H1 (cell line): ENCODE data around the gene OGFR. TPM values are rescaled to one million over a fixed set of nuclear protein-coding genes. Genes with fewer than 3 reads are reported as not detected.

Experiments used
- CTCF ChIA-PET: fragments of 300-600 bp; sonication (Branson Sonifier 250); formaldehyde crosslinking; loops from one replicate; lab custom pipeline; 2021; ENCODE audit not compliant: partially characterized antibody; lab: Charles Lee
- POLR2A ChIA-PET: fragments of 300-600 bp; sonication (Branson Sonifier 250); formaldehyde crosslinking; loops from one replicate; lab custom pipeline; 2021; ENCODE audit warnings: inconsistent platforms; ENCODE audit not compliant: partially characterized antibody; lab: Charles Lee
- DNase-seq, 2 experiments: peaks; one replicate each; pipeline versions ENCODE4 v3.0.0 to v3.0.0-alpha.2; 2010 to 2022; ENCODE audit warnings: low spot score in 2 of 2, low read depth in 1 of 2, mixed read lengths in 1 of 2
- FAIRE-seq: peaks from 2 replicates; lab custom pipeline; 2011; peaks lifted over from hg19 to GRCh38; lab: Jason Lieb, UNC
- H2AFZ ChIP-seq: 2 replicates; pipeline ENCODE4 v1.8.1; 2012; ENCODE audit warnings: low read length, inconsistent platforms
- H2AK5ac ChIP-seq: 2 replicates; pipeline ENCODE4 v1.6.1; 2013; ENCODE audit warnings: low read depth, low read length
- H2BK120ac ChIP-seq: replicated peaks from 2 replicates; pipeline ENCODE3; 2013; ENCODE audit warnings: low read depth, low read length, inconsistent platforms
- H2BK12ac ChIP-seq: 2 replicates; pipeline ENCODE4 v1.6.1; 2013; ENCODE audit warnings: low read depth, low read length
- H2BK15ac ChIP-seq: 2 replicates; pipeline ENCODE4 v1.6.1; 2013; ENCODE audit warnings: low read length
- H2BK20ac ChIP-seq: 2 replicates; pipeline ENCODE4 v1.6.1; 2013; ENCODE audit warnings: low read length
- H2BK5ac ChIP-seq: 2 replicates; pipeline ENCODE4 v1.6.1; 2013; ENCODE audit warnings: low read depth, low read length
- H3K14ac ChIP-seq: 2 replicates; pipeline ENCODE4 v1.6.1; 2013; ENCODE audit warnings: inconsistent platforms; ENCODE audit not compliant: insufficient read length
- H3K18ac ChIP-seq: 2 replicates; pipeline ENCODE4 v1.6.1; 2013; ENCODE audit warnings: low read length; ENCODE audit errors: extremely low read depth
- H3K23ac ChIP-seq: 2 replicates; pipeline ENCODE4 v1.6.1; 2013; ENCODE audit warnings: inconsistent platforms; ENCODE audit not compliant: insufficient read length
- H3K23me2 ChIP-seq: 2 replicates; pipeline ENCODE4 v1.6.1; 2013; ENCODE audit warnings: low read depth, low read length
- H3K27ac ChIP-seq: 2 replicates; pipeline ENCODE4 v1.6.1; 2011; ENCODE audit warnings: low read depth, low read length, inconsistent platforms
- H3K27me3 ChIP-seq, 4 experiments: replicated peaks in 1 of 4; 1 replicate in 1 of 4; 2 replicates in 3 of 4; pipeline versions ENCODE4 v1.6.1 to v1.8.1; 2011 to 2013; ENCODE audit warnings: low read length in 3 of 4, mild to moderate bottlenecking in 3 of 4, inconsistent platforms in 2 of 4, mixed read lengths in 2 of 4, moderate library complexity in 1 of 4; ENCODE audit not compliant: control insufficient read depth in 3 of 4, insufficient read depth in 3 of 4; ENCODE audit errors: extremely low read depth in 1 of 4
- H3K36me3 ChIP-seq, 4 experiments: 2 replicates each; pipeline versions ENCODE4 v1.6.1 to v1.8.1; 2011 to 2013; ENCODE audit warnings: mild to moderate bottlenecking in 4 of 4, low read length in 3 of 4, moderate library complexity in 2 of 4, control low read depth in 1 of 4, inconsistent platforms in 1 of 4; ENCODE audit not compliant: insufficient read depth in 4 of 4, control insufficient read depth in 2 of 4
- H3K4ac ChIP-seq: replicated peaks from 2 replicates; pipeline ENCODE3; 2013; ENCODE audit warnings: low read length, low read depth, mixed read lengths, inconsistent platforms; ENCODE audit not compliant: insufficient read length
- H3K4me1 ChIP-seq, 4 experiments: replicated peaks in 1 of 4; 1 replicate in 1 of 4; 2 replicates in 3 of 4; pipeline versions ENCODE4 v1.6.1 to v1.8.1; 2011 to 2013; ENCODE audit warnings: low read length in 3 of 4, inconsistent platforms in 2 of 4, mixed read lengths in 1 of 4; ENCODE audit not compliant: insufficient read depth in 4 of 4, control insufficient read depth in 3 of 4
- H3K4me2 ChIP-seq, 2 experiments: 2 replicates each; pipeline versions ENCODE4 v1.6.1 to v1.8.1; 2011 to 2013; ENCODE audit warnings: low read depth in 2 of 2, low read length in 2 of 2, control low read depth in 1 of 2, inconsistent platforms in 1 of 2, mild to moderate bottlenecking in 1 of 2; ENCODE audit not compliant: insufficient read depth in 1 of 2
- H3K4me3 ChIP-seq, 4 experiments: fragments of 200-600, 300-600 bp in 1 of 4; sonication (generic), shearing (Covaris generic), sonication (Bioruptor Twin) in 1 of 4; 2 replicates each; pipeline versions ENCODE4 v1.5.1 to v1.8.1; 2011 to 2016; ENCODE audit warnings: low read length in 4 of 4, low read depth in 3 of 4, control low read depth in 2 of 4, inconsistent platforms in 2 of 4, mild to moderate bottlenecking in 2 of 4, mixed read lengths in 1 of 4, moderate library complexity in 1 of 4; ENCODE audit not compliant: insufficient read depth in 2 of 4; ENCODE audit errors: extremely low read depth in 1 of 4
- H3K56ac ChIP-seq: replicated peaks from 2 replicates; pipeline ENCODE3; 2013; ENCODE audit warnings: low read depth, mild to moderate bottlenecking, mixed read lengths, low read length, inconsistent platforms; ENCODE audit not compliant: insufficient read length
- H3K79me1 ChIP-seq: 2 replicates; pipeline ENCODE4 v1.6.1; 2013; ENCODE audit warnings: low read depth, low read length, control low read depth
- H3K79me2 ChIP-seq, 2 experiments: 2 replicates each; pipeline versions ENCODE4 v1.6.1 to v1.8.1; 2012 to 2013; ENCODE audit warnings: low read length in 2 of 2, mild to moderate bottlenecking in 2 of 2, inconsistent platforms in 1 of 2; ENCODE audit not compliant: insufficient read depth in 2 of 2, control insufficient read depth in 1 of 2
- H3K9ac ChIP-seq, 4 experiments: replicated peaks in 1 of 4; 1 replicate in 1 of 4; 2 replicates in 3 of 4; pipeline versions ENCODE4 v1.6.1 to v1.8.1; 2011 to 2013; ENCODE audit warnings: low read depth in 3 of 4, low read length in 3 of 4, control low read depth in 2 of 4, mild to moderate bottlenecking in 2 of 4, moderate library complexity in 2 of 4, inconsistent platforms in 1 of 4; ENCODE audit errors: extremely low read depth in 1 of 4
- H3K9me3 ChIP-seq, 2 experiments: 2 replicates each; pipeline versions ENCODE4 v1.6.1 to v1.8.1; 2012 to 2013; ENCODE audit warnings: mild to moderate bottlenecking in 2 of 2, moderate library complexity in 2 of 2, control low read depth in 1 of 2, inconsistent platforms in 1 of 2, low read depth in 1 of 2, low read length in 1 of 2, mixed read lengths in 1 of 2; ENCODE audit not compliant: insufficient read depth in 2 of 2
- H4K20me1 ChIP-seq, 2 experiments: replicated peaks in 1 of 2; 2 replicates each; pipeline versions ENCODE3 to v1.8.1; 2011 to 2013; ENCODE audit warnings: inconsistent platforms in 2 of 2, low read length in 2 of 2, mild to moderate bottlenecking in 1 of 2; ENCODE audit not compliant: insufficient read depth in 2 of 2, control insufficient read depth in 1 of 2
- H4K5ac ChIP-seq: 2 replicates; pipeline ENCODE4 v1.6.1; 2013; ENCODE audit warnings: low read length, low read depth, mixed read lengths, inconsistent platforms; ENCODE audit not compliant: insufficient read length
- H4K8ac ChIP-seq: 2 replicates; pipeline ENCODE4 v1.8.0; 2013; ENCODE audit warnings: mild to moderate bottlenecking, moderate library complexity, low read length, inconsistent platforms; ENCODE audit not compliant: insufficient read depth; ENCODE audit errors: extremely low read depth
- H4K91ac ChIP-seq: replicated peaks from 2 replicates; pipeline ENCODE3; 2013; ENCODE audit warnings: low read length, mixed read lengths, inconsistent platforms; ENCODE audit not compliant: insufficient read length
- BCL11A ChIP-seq, 2 experiments: IDR thresholded peaks; one replicate each; pipeline ENCODE4 v1.6.1; 2011; ENCODE audit warnings: low read depth in 2 of 2, low read length in 2 of 2, mild to moderate bottlenecking in 2 of 2
- CEBPB ChIP-seq: IDR thresholded peaks from 2 replicates; pipeline ENCODE4 v1.6.1; 2012; ENCODE audit warnings: low read depth, low read length
- EZH2 ChIP-seq: fragments of 200-600 bp; sonication (generic); IDR thresholded peaks from 2 replicates; pipeline ENCODE4 v1.7.1; 2012; ENCODE audit warnings: low read depth, mild to moderate bottlenecking, moderate library complexity, low read length, inconsistent platforms; ENCODE audit not compliant: severe bottlenecking
- HDAC6 ChIP-seq: IDR thresholded peaks from one replicate; pipeline ENCODE4 v1.7.1; 2012; ENCODE audit warnings: low read depth, mild to moderate bottlenecking, inconsistent platforms, low read length, moderate library complexity
- NANOG ChIP-seq: IDR thresholded peaks from 2 replicates; pipeline ENCODE4 v1.6.1; 2011; ENCODE audit warnings: low read length, low read depth, mild to moderate bottlenecking, inconsistent platforms; ENCODE audit not compliant: insufficient read depth, poor library complexity, severe bottlenecking
- NRF1 ChIP-seq: IDR thresholded peaks from 2 replicates; pipeline ENCODE4 v1.6.1; 2011; ENCODE audit warnings: mild to moderate bottlenecking, low read depth, low read length, improper control_type of control experiment
- RNF2 ChIP-seq: fragments of 200-900, 300-1000 bp; sonication (generic); IDR thresholded peaks from 2 replicates; pipeline ENCODE4 v1.7.1; 2016; ENCODE audit warnings: borderline replicate concordance, low read depth, mild to moderate bottlenecking, antibody characterized with exemption, low read length; ENCODE audit not compliant: poor library complexity, severe bottlenecking; ENCODE audit errors: missing control alignments
- RXRA ChIP-seq: IDR thresholded peaks from 2 replicates; pipeline ENCODE4 v1.6.1; 2011; ENCODE audit warnings: low read depth, mild to moderate bottlenecking, low read length, moderate library complexity; ENCODE audit not compliant: insufficient read depth
- SIRT6 ChIP-seq: IDR thresholded peaks from one replicate; pipeline ENCODE4 v1.7.1; 2012; ENCODE audit warnings: low read length, inconsistent platforms
- SP1 ChIP-seq: IDR thresholded peaks from 2 replicates; pipeline ENCODE4 v1.6.1; 2011; ENCODE audit warnings: low read depth, low read length
- WGBS, 2 experiments: shearing (Covaris generic) in 1 of 2; methylation state at CpG; one replicate each; pipeline versions ENCODE4 v1.1.6 to v1.1.7; 2013 to 2015; ENCODE audit warnings: low lambda C conversion rate in 2 of 2, mixed read lengths in 2 of 2, inconsistent platforms in 1 of 2, low coverage in 1 of 2, missing lambda C conversion rate in 1 of 2; ENCODE audit not compliant: insufficient replicate concordance in 2 of 2, insufficient coverage in 1 of 2, insufficient read length in 1 of 2; ENCODE audit errors: extremely low coverage in 1 of 2, missing lambda C conversion rate in 1 of 2; 5-methylcytosine and 5-hydroxymethylcytosine counted together
- polyA plus RNA-seq, 7 experiments: library from polyadenylated mRNA; depleted of rRNA in 3 of 7; stranded (reverse) in 5 of 7; unstranded in 2 of 7; fragments of >200 nt in 5 of 7; fragments of 200-250 nt in 2 of 7; gene quantifications; 1 replicate in 5 of 7; 2 replicates in 1 of 7; 4 replicates in 1 of 7; pipeline versions ENCODE4 v1.2.1 to v1.2.3, GENCODE V29; 2011 to 2013; ENCODE audit warnings: missing spikeins in 2 of 7, mixed read lengths in 2 of 7
- total RNA-seq: library from RNA; stranded (reverse); fragmentation: NEBNext Ultra II Directional; extraction: Animal tissue kit (Norgen Biotek cat#: 25700); gene quantifications from 2 replicates; pipeline ENCODE4 v1.2.1, GENCODE V29; 2021

Gene OGFR
- total and polyA plus RNA-seq, 2 of the 8 experiments (the other 6 are each of a cell fraction or from before 2014, with no cell fraction given): 13.9 to 25.1 TPM

- H3K56ac ChIP-seq: no peak overlapping the region
- DNase-seq (no peak), FAIRE-seq (no peak)
- no peak overlapping the region for H4K8ac ChIP-seq
- H2BK5ac ChIP-seq: no peak overlapping the region
- peaks cover 0 to 6% of the 10 kb centered on the region in 2 experiments for H4K20me1 ChIP-seq
- H3K23ac ChIP-seq: no peak overlapping the region
- H2BK120ac ChIP-seq: no peak overlapping the region
- CTCF ChIA-PET: interaction anchor here (0.9 to 2.0 kb wide), 11 partner anchors 16 to 101 kb away, joined by 3 to 11 read pairs (median 4); partner anchors contain the start of gene NTSR1
- WGBS, 2 experiments: 91% methylated on average over 25 of the region's 26 CpGs; no CpG with 5 or more reads in 1 of the 2 experiments
- H2AK5ac ChIP-seq: no peak overlapping the region
- no peak overlapping the region for H3K4me2 ChIP-seq
- no peak overlapping the region for H4K91ac ChIP-seq
- H2AFZ ChIP-seq: no peak overlapping the region
- peaks cover 0 to 9% (median 0%) of the 10 kb centered on the region in 4 experiments; a peak in 4 of 7 replicates for H3K4me1 ChIP-seq
- no peak overlapping the region for H2BK12ac ChIP-seq
- no peak overlapping the region for H3K4ac ChIP-seq
- H3K79me1 ChIP-seq: peaks cover 4% of the 10 kb centered on the region; the same call in 1 of the 2 replicates
- POLR2A ChIA-PET: no interaction called here
- H3K27ac ChIP-seq: no peak overlapping the region
- no peak overlapping the region for H3K9ac ChIP-seq
- TF ChIP-seq SP1: no peak
- no peak for TF ChIP-seq EZH2
- no peak for TF ChIP-seq RNF2
- TF ChIP-seq CEBPB: no peak
- no peak for TF ChIP-seq NANOG
- no peak for TF ChIP-seq SIRT6
- no peak for TF ChIP-seq RXRA
- no peak for TF ChIP-seq BCL11A (IDR thresholded peaks at IDR 0.05; ENCODE audit: low read depth in 2 of 2, low read length in 2 of 2)
- no peak for TF ChIP-seq HDAC6
- no peak for TF ChIP-seq NRF1
- H2BK20ac ChIP-seq: no peak overlapping the region
- no peaks in the 10 kb centered on the region for H3K9me3 ChIP-seq
- H3K4me3 ChIP-seq: no peak overlapping the region
- no peaks in the 10 kb centered on the region for H3K23me2 ChIP-seq
- H3K18ac ChIP-seq: no peak overlapping the region
- no peak overlapping the region for H2BK15ac ChIP-seq
- H3K36me3 ChIP-seq: no peaks in the 10 kb centered on the region
- no peaks in the 10 kb centered on the region for H3K79me2 ChIP-seq
- no peak overlapping the region for H4K5ac ChIP-seq
- no peaks in the 10 kb centered on the region; a peak in 1 of 7 replicates for H3K27me3 ChIP-seq
- H3K14ac ChIP-seq: no peak overlapping the region
Observed at GRCh38 chr20:62764156-62764935, 40.3 kb upstream of the OGFR start.
